Measurements from ENCODE around the gene PARD3. TPM values are rescaled to one million over a fixed set of nuclear protein-coding genes. Genes with fewer than 3 reads are reported as not detected.

The PARD3 gene
- total RNA-seq, 1 donor from 2014 or later: 68.5 TPM

DNA sequence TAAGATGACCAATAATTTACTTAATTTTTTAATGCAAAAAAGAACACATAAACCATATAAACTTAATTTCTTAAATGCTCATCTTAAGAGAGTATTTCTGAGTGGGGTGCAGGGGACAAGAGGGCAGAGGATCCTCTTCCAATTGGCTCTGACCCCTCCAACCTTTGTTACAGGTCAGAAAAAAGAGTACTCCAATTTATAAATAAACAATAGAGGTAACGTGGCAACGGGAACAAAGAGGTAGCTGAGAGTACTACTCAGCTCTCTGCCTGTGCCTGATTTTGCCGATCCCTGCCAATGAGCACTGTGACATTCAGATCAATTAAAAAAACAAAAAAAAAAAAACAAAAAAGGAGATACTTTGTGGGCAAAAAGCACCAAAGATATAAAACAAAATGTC lies 307.9 kb downstream of the PARD3 start:
- no peak for DNase-seq (ENCODE audit: low read depth)

DNA sequence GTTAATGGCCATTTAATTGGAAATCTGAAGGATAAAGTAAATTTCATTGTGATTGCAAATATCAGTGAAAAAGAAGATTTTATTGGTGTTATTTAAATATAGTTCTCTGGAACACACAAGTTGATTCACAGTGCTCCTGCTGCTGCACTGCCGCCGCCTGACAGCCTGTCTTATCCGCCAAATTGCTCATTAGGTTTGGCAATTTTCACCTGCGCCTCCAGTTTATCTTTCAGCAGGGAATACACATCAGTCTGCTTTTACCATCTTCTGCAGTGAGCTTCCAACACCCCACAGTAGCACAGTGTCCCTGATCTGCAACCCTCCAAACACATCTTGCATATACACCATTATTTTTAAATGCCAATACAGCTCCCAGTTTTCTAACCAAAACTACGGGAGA lies 308.3 kb downstream of the PARD3 start:
- DNase-seq (ENCODE audit: low read depth): no peak

DNA sequence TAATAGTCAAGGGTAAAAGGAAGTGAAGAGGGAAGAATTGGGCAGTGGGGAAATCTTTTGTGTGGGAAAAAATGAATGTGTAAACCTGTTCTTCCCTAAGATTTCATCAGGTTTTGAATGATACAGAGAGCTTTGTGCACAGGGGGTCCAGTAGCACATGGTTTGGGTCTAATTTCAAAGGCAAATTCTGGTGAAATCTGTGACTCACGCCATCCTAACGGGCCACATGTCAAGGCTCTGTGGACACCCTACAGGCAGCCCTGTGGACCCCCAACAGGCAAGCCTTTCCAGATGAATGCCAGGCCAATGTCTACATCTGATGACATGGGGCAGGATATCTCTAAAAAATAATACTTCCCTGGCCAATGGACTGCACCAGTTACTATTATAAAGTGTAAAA lies 309.8 kb downstream of the PARD3 start:
- no peak for DNase-seq (ENCODE audit: low read depth)

DNA sequence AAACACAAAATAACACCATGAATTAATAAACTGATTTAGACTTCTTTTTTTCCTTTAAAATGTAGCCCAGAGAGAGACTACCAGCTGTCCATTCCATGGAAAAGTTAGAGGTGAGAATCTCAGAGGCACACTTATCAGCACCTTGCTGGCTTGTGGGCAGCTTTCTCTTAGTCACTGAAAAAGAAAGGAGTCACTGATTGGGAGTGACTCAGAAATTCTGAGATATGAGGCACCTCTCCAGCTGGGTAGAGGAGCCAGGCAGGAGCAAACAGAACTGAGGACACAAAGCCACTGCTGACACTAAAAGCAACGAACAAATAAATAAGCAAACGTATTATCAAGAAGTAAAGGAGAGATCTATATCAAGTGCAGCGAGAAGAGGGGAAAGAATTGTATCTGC lies 310.6 kb downstream of the PARD3 start:
- peak; percentile 39 for DNase-seq (ENCODE audit: low read depth)

DNA sequence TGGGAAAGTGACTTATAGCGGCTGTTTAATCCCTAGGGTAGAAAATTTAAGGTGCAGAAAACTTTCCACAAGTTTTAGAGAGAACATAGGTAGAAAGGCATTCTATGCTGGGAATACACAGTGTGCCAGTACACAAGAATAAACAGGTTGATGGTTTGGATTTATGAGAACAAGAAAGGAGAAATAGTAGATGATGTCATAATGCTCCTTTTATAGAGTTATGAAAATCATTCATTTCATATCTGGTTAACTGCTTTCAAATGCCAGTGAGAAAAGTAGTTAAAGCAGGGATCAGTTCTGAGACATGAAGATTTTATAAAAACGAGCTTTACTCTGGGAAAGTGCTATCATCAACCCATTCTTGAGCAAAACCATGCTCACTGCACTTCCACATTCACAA lies 311.4 kb downstream of the PARD3 start:
- no peak for DNase-seq (ENCODE audit: low read depth)

DNA sequence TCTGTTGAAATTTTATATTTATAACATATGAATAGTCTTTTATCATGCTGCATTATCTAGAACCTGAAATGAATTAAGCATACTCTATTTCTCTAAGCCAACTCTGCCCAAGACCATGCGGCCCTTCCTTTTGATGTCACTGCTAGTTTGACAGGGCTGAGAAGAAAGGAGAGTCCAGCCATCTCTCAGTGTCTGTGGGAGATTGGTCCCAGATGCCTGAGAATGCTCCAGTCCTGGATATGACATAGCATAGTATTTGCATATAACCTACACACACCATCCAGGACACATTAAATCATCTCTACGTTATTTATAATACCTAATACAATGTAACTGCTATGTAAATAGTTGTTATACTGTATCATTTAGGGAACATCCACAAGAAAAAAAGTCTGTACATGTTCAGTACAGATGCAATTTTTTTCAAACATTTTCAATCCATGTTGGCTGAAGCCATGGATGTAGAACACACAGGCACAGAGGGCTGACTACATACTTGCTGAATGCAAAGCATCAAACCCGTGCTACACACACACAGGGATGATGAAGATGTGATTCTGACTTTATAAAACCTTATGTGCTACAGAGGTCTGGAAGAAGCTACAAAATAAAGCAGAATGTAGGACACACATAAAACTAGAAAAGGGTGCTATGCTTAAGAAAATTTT lies 315.4 kb downstream of the PARD3 start:
- DNase-seq (ENCODE audit: low read depth): no peak

DNA sequence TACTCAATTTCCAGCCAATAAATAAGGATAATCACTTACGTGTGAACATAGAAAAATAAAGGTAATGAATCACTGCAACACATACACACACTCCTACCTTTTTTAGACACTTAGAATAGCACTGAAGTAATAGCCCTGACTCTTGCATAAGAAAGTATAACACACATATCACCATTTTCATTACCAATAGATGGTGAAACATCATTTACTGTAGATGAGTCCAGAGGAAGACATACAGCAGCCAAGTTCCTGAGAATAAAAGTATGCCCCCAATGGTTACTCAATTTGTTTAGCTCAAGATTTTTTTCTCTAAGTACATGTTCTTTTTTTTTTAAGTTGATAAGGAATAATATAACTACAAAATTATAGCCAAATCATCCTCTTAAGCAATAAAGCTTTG lies 316.3 kb downstream of the PARD3 start:
- no peak for DNase-seq (ENCODE audit: low read depth)

DNA sequence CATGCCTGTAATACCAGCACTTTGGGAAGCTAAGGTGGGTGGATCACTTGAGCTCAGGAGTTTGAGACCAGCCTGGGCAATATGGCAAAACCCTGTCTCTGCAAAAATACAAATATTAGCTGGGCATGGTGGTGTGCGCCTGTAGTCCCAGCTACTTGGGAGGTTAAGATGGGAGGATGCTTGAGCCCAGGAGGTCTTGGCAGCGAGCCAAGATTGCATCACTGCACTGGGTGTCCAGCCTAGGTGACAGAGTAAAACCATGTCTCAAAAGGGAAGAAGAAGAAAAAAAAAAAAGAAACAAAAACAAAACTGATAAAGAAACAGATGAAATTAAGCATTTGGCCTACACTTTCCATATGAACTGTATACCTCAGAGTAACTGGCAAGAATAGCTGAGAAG lies 319.2 kb downstream of the PARD3 start:
- DNase-seq (ENCODE audit: low read depth): no peak

DNA sequence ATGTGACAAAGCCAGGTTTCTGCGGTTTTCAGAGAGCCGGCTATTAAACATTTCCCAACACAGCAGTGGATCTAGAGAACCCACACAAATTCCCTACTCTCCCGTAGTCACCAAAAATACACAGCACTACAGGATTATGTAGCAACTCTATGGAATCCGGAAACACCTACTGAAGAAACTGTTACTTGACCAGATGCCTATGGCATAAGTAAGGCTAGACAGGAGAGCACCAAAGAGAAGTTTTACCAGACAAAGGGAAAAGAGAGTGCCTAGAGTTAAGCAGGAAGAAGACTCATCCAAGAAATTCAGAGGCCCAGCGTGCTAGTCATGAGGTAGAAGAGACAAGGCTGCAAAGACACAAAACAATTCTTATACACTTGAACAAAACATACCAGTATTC lies 321.1 kb downstream of the PARD3 start:
- peak; percentile 40 for DNase-seq (ENCODE audit: low read depth)

DNA sequence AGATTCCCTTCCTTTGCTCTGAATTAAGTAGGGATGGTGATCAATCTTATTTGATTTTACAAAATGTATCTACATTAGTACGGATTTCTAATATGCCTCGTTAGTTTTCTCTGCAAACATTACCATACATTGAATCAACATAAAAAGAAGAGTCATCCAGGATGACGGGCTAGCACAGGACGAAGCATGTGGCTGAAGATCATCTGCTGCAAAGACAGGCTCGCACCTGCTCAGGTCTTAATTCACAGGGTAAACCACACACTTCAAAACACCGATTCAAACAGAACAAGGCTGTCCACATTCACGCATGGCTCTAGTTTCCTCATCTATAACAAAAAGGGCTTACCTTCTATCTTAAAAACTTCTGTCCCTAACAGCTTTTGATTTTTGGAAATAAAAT lies 323.0 kb downstream of the PARD3 start:
- DNase-seq (ENCODE audit: low read depth): peak; percentile 40

DNA sequence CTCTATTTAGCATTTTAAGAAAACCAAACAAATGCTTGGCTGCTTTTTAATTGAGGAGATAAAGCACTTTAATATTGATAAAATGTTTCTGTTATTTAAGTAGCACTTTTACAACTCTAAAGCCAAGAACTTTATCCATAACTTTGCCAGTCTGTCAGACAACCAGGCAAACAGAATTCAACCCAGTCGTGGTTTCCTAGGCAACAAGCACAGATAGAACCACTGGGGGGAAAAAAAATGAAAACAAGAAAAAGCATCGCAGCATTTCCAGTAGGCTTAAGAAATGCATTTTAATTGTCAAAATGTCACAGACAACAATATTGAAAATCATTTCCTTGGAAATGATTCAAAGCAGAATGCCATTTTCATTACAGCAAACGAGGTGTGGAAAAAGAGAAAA lies 323.4 kb downstream of the PARD3 start:
- DNase-seq (ENCODE audit: low read depth): peak; percentile 14

DNA sequence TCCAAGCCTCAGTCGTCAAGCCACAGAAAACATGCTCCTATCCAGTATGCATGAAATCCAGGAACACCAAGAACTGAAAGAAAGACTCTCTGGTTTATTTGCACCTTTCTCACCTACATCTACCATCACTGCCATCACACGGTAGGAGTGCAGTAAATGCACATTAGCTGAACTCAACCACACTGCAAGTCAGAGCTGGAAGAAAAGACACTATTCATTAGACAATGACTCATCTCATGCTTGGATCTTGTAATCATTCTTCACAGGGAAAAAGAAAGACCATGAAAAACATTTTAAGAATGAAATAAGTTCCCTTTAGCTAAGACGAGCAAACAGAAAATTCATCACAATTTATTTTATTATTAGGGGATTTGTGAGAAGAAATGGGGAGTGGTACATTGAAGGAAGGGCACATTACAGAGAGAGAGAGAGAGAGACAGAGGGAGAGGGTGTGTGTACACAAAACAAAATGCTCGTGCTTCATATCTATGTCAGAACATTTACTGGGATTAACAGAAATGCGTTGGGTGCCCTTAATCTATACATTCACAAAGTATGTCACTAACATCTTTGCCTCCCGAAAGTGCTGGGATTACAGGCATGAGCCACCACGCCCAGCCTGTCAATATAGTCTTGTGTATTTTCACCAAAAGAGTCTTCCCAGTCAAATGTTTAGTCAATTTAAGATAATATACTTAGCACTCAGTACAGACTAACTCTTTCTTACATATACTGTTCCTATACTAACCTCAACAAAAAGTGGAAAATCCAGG lies 324.9 kb downstream of the PARD3 start:
- DNase-seq (ENCODE audit: low read depth): peak; percentile 53

DNA sequence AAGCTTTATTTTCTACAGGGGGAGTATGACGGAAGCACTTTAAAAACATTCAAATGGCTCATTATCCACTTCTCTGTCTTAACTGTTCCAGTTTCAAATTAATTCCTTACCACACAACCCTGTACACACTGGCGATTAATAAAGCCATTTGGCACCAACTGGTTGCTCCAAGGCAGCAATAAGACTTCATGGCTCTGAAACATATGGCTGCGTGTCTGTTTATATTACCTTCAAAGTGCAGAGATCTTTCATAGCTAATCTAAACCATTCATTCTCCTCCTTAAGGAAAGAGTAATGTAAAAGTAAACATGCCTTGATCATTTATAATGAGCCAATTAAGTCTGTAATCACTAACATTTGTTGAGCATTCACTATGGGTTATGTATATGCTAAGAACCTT lies 325.7 kb downstream of the PARD3 start:
- no peak for DNase-seq (ENCODE audit: low read depth)

DNA sequence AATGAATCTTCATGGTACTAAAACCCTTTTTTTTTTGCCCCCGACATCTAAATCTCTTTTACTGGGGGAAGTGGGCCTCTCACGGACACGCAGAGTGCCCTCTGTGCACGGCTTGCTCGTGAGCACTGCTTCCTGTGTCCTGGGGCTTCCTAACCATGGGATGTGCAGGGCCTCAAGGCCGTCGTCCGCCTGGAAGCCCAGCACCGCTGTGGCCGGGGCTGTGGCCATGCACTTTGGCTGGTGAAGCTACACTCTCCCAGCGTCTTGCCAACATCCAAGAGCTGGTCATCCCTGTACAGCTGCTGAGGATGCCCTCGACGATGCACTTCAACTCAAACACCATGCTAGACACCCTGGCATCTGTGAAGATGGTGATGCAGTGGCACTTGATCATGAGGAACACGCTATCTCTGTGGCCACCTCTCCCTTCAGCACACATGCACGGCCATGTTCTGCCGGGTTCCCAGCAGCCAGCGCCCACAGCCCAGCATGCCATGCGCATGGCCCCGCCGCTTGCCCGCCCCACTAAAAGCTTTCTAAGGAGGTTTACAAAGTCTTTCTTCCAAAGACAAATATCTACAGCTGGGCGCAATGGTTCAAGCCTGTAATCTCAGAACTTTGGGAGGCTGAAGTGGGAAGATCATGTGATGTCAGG lies 326.5 kb downstream of the PARD3 start:
- no peak for DNase-seq (ENCODE audit: low read depth)

DNA sequence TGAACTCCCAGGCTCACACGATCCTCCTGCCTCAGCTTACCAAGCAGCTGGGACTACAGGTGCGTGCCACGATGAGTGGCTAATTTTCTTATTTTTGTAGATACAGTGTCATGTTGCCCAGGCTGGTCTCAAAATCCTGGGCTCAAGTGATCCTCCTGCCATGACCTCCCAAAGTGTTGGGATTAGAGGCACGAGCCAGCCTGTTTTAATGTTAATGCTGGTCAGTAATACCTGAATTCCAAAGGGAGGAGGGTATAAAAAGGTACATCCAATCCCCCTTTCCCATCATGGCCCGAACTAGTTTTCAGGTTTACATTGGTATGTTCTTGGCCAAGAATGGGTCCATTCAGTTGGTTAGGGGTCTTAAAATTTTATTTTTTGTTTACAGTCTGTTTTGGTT lies 329.1 kb downstream of the PARD3 start:
- no peak for DNase-seq (ENCODE audit: low read depth)

DNA sequence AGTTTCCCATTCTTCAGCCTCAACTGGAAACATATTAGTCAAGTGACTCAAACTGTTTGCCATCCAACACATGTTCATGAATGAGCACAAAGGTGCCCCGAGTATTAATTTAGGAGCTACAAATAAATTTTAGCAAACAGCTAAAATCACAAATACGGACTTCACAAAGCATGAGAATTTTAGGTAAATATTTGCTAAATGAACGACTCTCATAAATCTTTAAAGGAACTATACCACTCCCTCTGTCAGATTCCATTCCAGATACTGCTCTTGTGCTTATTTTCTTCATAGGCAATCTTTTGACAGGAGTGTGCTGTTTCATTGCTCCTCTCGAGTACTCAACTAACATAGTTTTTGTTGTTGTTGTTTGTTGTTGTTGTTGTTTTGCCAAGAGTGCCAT lies 330.9 kb downstream of the PARD3 start:
- DNase-seq (ENCODE audit: low read depth): no peak

DNA sequence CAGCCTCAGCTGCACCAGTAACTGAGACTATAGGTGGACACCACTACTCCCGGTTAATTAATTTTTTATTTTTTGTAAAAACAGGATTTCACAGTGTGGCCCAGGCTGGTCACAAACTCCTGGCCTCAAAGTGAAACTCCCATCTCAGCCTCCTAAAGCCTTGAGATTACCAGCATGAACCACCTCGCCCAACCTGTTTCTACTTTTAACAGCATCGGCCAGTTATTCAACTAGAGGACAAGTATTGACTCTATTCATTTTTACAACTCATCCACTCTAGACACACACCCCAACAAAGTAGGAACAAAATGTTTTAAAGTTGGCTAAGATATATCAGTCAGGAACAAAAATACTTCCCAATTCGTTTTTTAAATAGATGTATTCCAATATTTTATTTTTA lies 334.8 kb downstream of the PARD3 start:
- no peak for DNase-seq (ENCODE audit: low read depth)

DNA sequence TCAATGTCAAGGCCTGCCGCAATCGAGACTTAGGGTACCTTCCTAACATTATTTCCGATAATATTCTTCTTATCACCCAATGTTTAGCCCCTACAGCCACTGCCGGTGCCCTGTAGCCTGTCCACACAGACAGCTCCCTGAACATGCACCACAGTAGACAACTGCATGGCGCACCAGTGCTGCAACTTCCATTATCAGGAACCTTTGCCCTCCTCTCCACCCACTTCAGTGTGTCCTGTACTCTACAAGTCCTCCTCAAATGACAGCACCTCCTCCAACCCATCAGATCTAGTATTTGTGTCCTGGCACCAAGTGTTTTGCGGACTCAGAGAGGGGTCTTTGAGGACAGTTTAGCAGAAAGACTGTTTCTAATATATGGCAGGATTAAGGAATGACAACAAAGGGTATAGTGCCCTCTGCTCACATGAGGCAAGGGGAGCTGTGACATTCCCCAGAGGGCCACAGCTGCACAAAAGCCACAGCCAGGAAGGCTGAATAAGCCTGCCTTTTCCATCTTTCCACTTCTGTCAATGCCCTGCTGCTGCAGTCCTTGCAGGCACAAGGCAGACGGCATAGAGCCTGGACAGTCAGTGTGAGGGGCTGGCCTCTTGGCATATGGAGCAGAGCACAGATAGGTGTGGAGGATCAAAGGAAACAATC lies 335.4 kb downstream of the PARD3 start:
- no peak for DNase-seq (ENCODE audit: low read depth)

DNA sequence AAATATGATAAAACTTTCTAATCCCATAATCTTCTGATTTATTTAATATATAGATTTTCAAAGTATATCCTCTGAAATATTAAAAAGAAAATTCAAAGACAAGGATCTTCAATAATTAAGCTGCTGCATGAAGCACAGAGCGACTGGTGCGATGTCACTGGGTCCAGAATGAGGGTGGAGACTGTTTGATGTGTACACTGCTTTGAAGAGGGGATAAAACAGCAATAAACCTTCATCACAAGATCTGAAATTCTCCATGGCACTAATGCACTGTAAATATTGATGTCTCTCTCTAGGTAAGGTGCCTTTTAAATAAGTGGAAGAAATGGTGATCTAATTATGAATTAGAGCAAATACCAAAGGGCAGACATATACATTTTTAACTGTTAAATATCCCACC lies 337.8 kb downstream of the PARD3 start:
- DNase-seq (ENCODE audit: low read depth): no peak

DNA sequence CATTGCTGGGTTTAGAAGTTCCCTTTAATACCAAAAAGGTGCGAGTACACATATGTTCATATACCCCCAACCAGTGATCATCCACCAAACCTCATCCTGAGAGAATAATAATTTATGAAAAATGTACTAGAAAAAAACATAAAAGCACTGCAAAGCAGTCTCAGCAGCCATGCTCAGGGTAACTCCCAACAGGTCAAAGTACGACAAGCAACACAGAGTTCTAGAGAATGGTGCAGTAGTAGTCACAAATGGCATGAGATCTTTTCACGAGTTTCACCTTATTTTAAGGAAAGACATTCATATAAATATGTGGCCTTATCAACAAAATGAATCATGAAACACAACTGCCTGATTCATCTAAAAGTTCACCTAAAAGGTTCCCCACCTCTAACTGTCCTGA lies 338.5 kb downstream of the PARD3 start:
- no peak for DNase-seq (ENCODE audit: low read depth)

DNA sequence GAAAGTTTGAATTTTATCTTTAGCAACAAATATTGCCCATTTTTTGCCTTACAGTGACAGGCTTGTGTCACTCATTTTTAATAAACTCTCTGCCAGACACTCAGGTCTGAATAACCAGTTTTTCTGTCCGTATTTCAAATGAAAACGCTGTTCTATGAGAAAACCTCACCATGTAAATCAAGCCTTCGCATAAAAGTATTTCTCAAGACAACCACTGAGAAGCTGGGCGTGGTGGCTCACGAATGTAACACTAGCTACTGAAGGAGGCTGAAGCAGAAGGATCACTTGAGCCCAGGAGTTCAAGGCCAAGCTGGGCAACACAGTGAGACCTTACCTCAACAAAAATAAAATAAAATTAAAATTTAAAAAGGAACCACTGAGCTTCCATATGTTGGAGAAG lies 339.3 kb downstream of the PARD3 start:
- DNase-seq (ENCODE audit: low read depth): peak; percentile 9

DNA sequence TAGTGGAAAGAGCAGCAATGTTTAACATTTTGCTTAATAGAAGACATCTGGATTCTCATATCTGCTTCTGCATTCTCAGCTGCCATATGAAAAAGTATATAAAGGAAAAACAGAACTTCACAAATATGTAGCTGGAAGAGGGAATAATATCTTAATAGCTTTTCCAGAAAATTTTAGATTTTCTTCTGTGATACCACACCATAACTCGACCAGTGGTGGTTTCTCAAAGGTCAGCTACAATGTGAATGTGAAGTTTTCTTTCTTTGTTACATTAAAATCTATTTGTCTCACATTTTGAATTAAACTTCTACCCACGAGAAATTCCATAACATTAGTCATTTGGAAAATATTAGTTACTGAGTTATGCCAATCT lies 339.8 kb downstream of the PARD3 start:
- peak; percentile 6 for DNase-seq (ENCODE audit: low read depth)
